GM12873 (cell line): ENCODE measurements around the gene CCDC91.

Source experiments
- TF ChIP-seq, protein P1 (sequence below): IDR thresholded peaks from 2 replicates; pipeline ENCODE4 v1.5.1; 2012; ENCODE audit warnings: low read depth, mild to moderate bottlenecking, moderate library complexity, low read length, control low read depth; ENCODE audit not compliant: insufficient read depth; ENCODE audit errors: missing control alignments

CCDC91 gene

GRCh38 chr12:28578361-28578760, 388.1 kb downstream of the CCDC91 start:
- TF ChIP-seq, protein P1, sequence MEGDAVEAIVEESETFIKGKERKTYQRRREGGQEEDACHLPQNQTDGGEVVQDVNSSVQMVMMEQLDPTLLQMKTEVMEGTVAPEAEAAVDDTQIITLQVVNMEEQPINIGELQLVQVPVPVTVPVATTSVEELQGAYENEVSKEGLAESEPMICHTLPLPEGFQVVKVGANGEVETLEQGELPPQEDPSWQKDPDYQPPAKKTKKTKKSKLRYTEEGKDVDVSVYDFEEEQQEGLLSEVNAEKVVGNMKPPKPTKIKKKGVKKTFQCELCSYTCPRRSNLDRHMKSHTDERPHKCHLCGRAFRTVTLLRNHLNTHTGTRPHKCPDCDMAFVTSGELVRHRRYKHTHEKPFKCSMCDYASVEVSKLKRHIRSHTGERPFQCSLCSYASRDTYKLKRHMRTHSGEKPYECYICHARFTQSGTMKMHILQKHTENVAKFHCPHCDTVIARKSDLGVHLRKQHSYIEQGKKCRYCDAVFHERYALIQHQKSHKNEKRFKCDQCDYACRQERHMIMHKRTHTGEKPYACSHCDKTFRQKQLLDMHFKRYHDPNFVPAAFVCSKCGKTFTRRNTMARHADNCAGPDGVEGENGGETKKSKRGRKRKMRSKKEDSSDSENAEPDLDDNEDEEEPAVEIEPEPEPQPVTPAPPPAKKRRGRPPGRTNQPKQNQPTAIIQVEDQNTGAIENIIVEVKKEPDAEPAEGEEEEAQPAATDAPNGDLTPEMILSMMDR = no peak

DNA sequence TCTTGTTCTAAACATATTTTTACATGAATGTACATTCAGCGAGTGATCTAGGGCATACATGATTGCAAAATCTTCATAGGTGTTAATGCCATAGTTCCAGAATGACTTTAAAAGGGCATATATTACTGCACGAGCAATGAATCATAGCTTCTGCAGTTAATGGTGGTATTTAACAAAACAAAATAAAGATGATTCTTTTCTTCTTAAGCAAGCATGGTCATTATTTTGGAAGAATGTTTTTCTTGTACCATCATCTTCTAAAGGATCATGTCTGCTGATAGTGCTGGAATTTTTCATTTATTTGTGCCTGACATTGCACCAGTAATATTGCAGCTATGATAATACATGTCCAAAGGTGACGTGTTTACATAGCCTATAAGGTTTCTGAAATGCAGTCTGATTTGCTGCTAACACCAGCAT, 388.6 kb downstream of the CCDC91 start:
- TF ChIP-seq, protein P1 = no peak

GRCh38 chr12:28582672-28583376, 392.6 kb downstream of the CCDC91 start:
- TF ChIP-seq, protein P1 = no peak

- TF ChIP-seq, protein P1 = no peak
These were observed 393.5 kb downstream of the CCDC91 start for GRCh38 chr12:28583701-28584261.

GRCh38 chr12:28585146-28585545, 394.9 kb downstream of the CCDC91 start:
- TF ChIP-seq, protein P1 = no peak

GRCh38 chr12:28586481-28586880, 396.2 kb downstream of the CCDC91 start:
- TF ChIP-seq, protein P1 = no peak

- TF ChIP-seq, protein P1 = no peak
These were observed 401.6 kb downstream of the CCDC91 start for GRCh38 chr12:28591831-28592230.
